H1 (cell line): ENCODE results near the gene GADD45GIP1. TPM values are rescaled to one million over a fixed set of nuclear protein-coding genes. Genes with fewer than 3 reads are reported as not detected.
A peak's percentile ranks its signal among the peaks of the same experiment; 100 is the strongest.

ENCODE experiments used
- ASH2L ChIP-seq: fragments of 200-600, 300-600 bp; sonication (generic); IDR thresholded peaks from one replicate; pipeline ENCODE4 v1.7.1; 2017; ENCODE audit warnings: low read length
- BACH1 ChIP-seq: IDR thresholded peaks from 2 replicates; pipeline ENCODE4 v1.6.1; 2012; ENCODE audit warnings: low read length, improper control_type of control experiment
- CBX5 ChIP-seq: fragments of 300-800, 300-1000 bp; sonication (generic); IDR thresholded peaks from 2 replicates; pipeline ENCODE4 v1.7.1; 2016; ENCODE audit warnings: antibody characterized with exemption, low read length, low read depth
- CHD1 ChIP-seq: IDR thresholded peaks from 2 replicates; pipeline ENCODE4 v1.6.1; 2012; ENCODE audit warnings: low read depth, low read length, improper control_type of control experiment
- CTCF ChIP-seq, 3 experiments: IDR thresholded peaks; 1 replicate in 2 of 3; 2 replicates in 1 of 3; pipeline versions ENCODE4 v1.5.1 to v1.6.1; 2011; ENCODE audit warnings: low read length in 3 of 3, mild to moderate bottlenecking in 3 of 3, inconsistent platforms in 2 of 3, low read depth in 1 of 3, moderate library complexity in 1 of 3; ENCODE audit not compliant: insufficient read depth in 1 of 3; ENCODE audit errors: control extremely low read depth in 1 of 3
- EZH2 ChIP-seq: fragments of 200-600 bp; sonication (generic); IDR thresholded peaks from 2 replicates; pipeline ENCODE4 v1.7.1; 2012; ENCODE audit warnings: low read depth, mild to moderate bottlenecking, moderate library complexity, low read length, inconsistent platforms; ENCODE audit not compliant: severe bottlenecking
- MAFK ChIP-seq: IDR thresholded peaks from 2 replicates; pipeline ENCODE4 v1.6.1; 2012; ENCODE audit warnings: low read depth, mild to moderate bottlenecking, improper control_type of control experiment, low read length
- NRF1 ChIP-seq: IDR thresholded peaks from 2 replicates; pipeline ENCODE4 v1.6.1; 2011; ENCODE audit warnings: mild to moderate bottlenecking, low read depth, low read length, improper control_type of control experiment
- PHF8 ChIP-seq: fragments of 200-600 bp; sonication (generic); conservative IDR thresholded peaks from 2 replicates; pipeline ENCODE4 v1.7.1; 2012; ENCODE audit warnings: low read depth, mild to moderate bottlenecking, inconsistent platforms, low read length, moderate library complexity
- POLR2A ChIP-seq, 2 experiments: IDR thresholded peaks; 1 replicate in 1 of 2; 2 replicates in 1 of 2; pipeline ENCODE4 v1.6.1; 2011; ENCODE audit warnings: low read depth in 2 of 2, low read length in 2 of 2, mild to moderate bottlenecking in 2 of 2; ENCODE audit errors: control extremely low read depth in 1 of 2
- RAD21 ChIP-seq, 2 experiments: IDR thresholded peaks in 1 of 2; conservative IDR thresholded peaks in 1 of 2; 2 replicates each; pipeline ENCODE4 v1.6.1; 2011; ENCODE audit warnings: low read depth in 2 of 2, low read length in 2 of 2, improper control_type of control experiment in 1 of 2, inconsistent platforms in 1 of 2, mild to moderate bottlenecking in 1 of 2, moderate library complexity in 1 of 2
- RFX5 ChIP-seq: IDR thresholded peaks from 2 replicates; pipeline ENCODE4 v1.6.1; 2011; ENCODE audit warnings: low read depth, low read length, improper control_type of control experiment, borderline replicate concordance
- RNF2 ChIP-seq: fragments of 200-900, 300-1000 bp; sonication (generic); IDR thresholded peaks from 2 replicates; pipeline ENCODE4 v1.7.1; 2016; ENCODE audit warnings: borderline replicate concordance, low read depth, mild to moderate bottlenecking, antibody characterized with exemption, low read length; ENCODE audit not compliant: poor library complexity, severe bottlenecking; ENCODE audit errors: missing control alignments
- SAP30 ChIP-seq: fragments of 300-600 bp; sonication (generic); IDR thresholded peaks from 2 replicates; pipeline ENCODE4 v1.7.1; 2012; ENCODE audit warnings: low read length, moderate library complexity, mild to moderate bottlenecking, inconsistent platforms; ENCODE audit not compliant: insufficient read depth, insufficient replicate concordance
- SIRT6 ChIP-seq: IDR thresholded peaks from one replicate; pipeline ENCODE4 v1.7.1; 2012; ENCODE audit warnings: low read length, inconsistent platforms
- SP2 ChIP-seq: IDR thresholded peaks from 2 replicates; pipeline ENCODE4 v1.6.1; 2012; ENCODE audit warnings: mild to moderate bottlenecking, low read length, inconsistent platforms
- polyA plus RNA-seq, 7 experiments: library from polyadenylated mRNA; depleted of rRNA in 3 of 7; stranded (reverse) in 5 of 7; unstranded in 2 of 7; fragments of >200 nt in 5 of 7; fragments of 200-250 nt in 2 of 7; gene quantifications; 1 replicate in 5 of 7; 2 replicates in 1 of 7; 4 replicates in 1 of 7; pipeline versions ENCODE4 v1.2.1 to v1.2.3, GENCODE V29; 2011 to 2013; ENCODE audit warnings: missing spikeins in 2 of 7, mixed read lengths in 2 of 7
- total RNA-seq: library from RNA; stranded (reverse); fragmentation: NEBNext Ultra II Directional; extraction: Animal tissue kit (Norgen Biotek cat#: 25700); gene quantifications from 2 replicates; pipeline ENCODE4 v1.2.1, GENCODE V29; 2021

GADD45GIP1 gene
- total and polyA plus RNA-seq, 2 of the 8 experiments (the other 6 are each of a cell fraction or from before 2014, with no cell fraction given): 42.2 to 42.6 TPM

GRCh38 chr19:12937927-12938778 lies 18.9 kb downstream of the GADD45GIP1 start, which contains the start of gene CALR (continued):
- peak; percentile 95 for TF ChIP-seq PHF8
- TF ChIP-seq BACH1: peak; percentile 99
- TF ChIP-seq RAD21 (IDR thresholded peaks at IDR 0.05 in 1 of 2, conservative IDR thresholded peaks at IDR 0.05 in 1 of 2; ENCODE audit: low read depth in 2 of 2, low read length in 2 of 2): no peak
- TF ChIP-seq NRF1: no peak
- no peak for TF ChIP-seq SIRT6
- peak; percentile 98 to 99 for TF ChIP-seq POLR2A (IDR thresholded peaks at IDR 0.05; ENCODE audit: control extremely low read depth in 1 of 2, low read depth in 2 of 2, low read length in 2 of 2)
- TF ChIP-seq CHD1: no peak
- no peak for TF ChIP-seq RNF2
- no peak for TF ChIP-seq RFX5
- TF ChIP-seq SP2: peak; percentile 83
- TF ChIP-seq ASH2L: peak; percentile 38
- TF ChIP-seq EZH2: no peak
- TF ChIP-seq CBX5: no peak
- TF ChIP-seq CTCF (IDR thresholded peaks at IDR 0.05; ENCODE audit: control extremely low read depth in 1 of 3, insufficient read depth in 1 of 3, low read depth in 1 of 3, low read length in 3 of 3): no peak
- no peak for TF ChIP-seq SAP30
- no peak for TF ChIP-seq MAFK
